Fibroblast of lung (primary cell): ENCODE measurements around the gene CTDSP1. TPM values are rescaled to one million over a fixed set of nuclear protein-coding genes. Genes with fewer than 3 reads are reported as not detected.

Experiments used
- DNase-seq, 2 donors: peaks; one replicate each; pipeline versions ENCODE4 v3.0.0 to v3.0.0-alpha.2; 2010; ENCODE audit warnings: low read depth in 2 of 2
- H2AFZ ChIP-seq: 2 replicates; pipeline ENCODE4 v1.5.1; 2012; ENCODE audit warnings: low read length, control low read depth, inconsistent platforms
- H3K27ac ChIP-seq: 2 replicates; pipeline ENCODE4 v1.5.1; 2011; ENCODE audit warnings: low read length, control low read depth; ENCODE audit not compliant: insufficient read depth
- H3K27me3 ChIP-seq: 2 replicates; pipeline ENCODE4 v1.5.1; 2011; ENCODE audit warnings: mild to moderate bottlenecking, low read length; ENCODE audit not compliant: control insufficient read depth, insufficient read depth
- H3K36me3 ChIP-seq: 2 replicates; pipeline ENCODE4 v1.5.1; 2011; ENCODE audit warnings: low read length; ENCODE audit not compliant: control insufficient read depth, insufficient read depth
- H3K4me1 ChIP-seq: 2 replicates; pipeline ENCODE4 v1.5.1; 2011; ENCODE audit warnings: low read length; ENCODE audit not compliant: control insufficient read depth, insufficient read depth; ENCODE audit errors: extremely low read depth
- H3K4me2 ChIP-seq: 2 replicates; pipeline ENCODE4 v1.5.1; 2011; ENCODE audit warnings: low read length, control low read depth; ENCODE audit not compliant: insufficient read depth; ENCODE audit errors: extremely low read depth
- H3K4me3 ChIP-seq, 4 experiments: fragments of 200-600 bp in 1 of 4; sonication (generic) in 1 of 4; replicated peaks in 1 of 4; 2 replicates each; pipeline ENCODE4 v1.5.1; 2011 to 2016; ENCODE audit warnings: low read length in 4 of 4, low read depth in 3 of 4, mild to moderate bottlenecking in 3 of 4, control low read depth in 2 of 4, inconsistent platforms in 1 of 4, mixed read lengths in 1 of 4; ENCODE audit not compliant: insufficient read depth in 1 of 4; ENCODE audit errors: control extremely low read depth in 1 of 4
- H3K79me2 ChIP-seq: 2 replicates; pipeline ENCODE4 v1.5.1; 2012; ENCODE audit warnings: mild to moderate bottlenecking, low read length, inconsistent platforms; ENCODE audit not compliant: control insufficient read depth, insufficient read depth
- H3K9ac ChIP-seq: 2 replicates; pipeline ENCODE4 v1.5.1; 2011; ENCODE audit warnings: mild to moderate bottlenecking, low read length, control low read depth; ENCODE audit not compliant: insufficient read depth
- H3K9me3 ChIP-seq: 2 replicates; pipeline ENCODE4 v1.5.1; 2012; ENCODE audit warnings: low read depth, low read length; ENCODE audit not compliant: control insufficient read depth, insufficient read depth
- H4K20me1 ChIP-seq: 2 replicates; pipeline ENCODE4 v1.5.1; 2011; ENCODE audit warnings: low read length; ENCODE audit not compliant: control insufficient read depth, insufficient read depth; ENCODE audit errors: extremely low read depth
- EZH2 ChIP-seq: IDR thresholded peaks from 2 replicates; pipeline ENCODE4 v1.5.1; 2012; ENCODE audit warnings: low read length, control low read depth, mild to moderate bottlenecking; ENCODE audit errors: missing control alignments
- polyA plus RNA-seq, 2 donors: library from polyadenylated mRNA; depleted of rRNA in 1 of 2; stranded (reverse) in 1 of 2; unstranded in 1 of 2; fragments of >200 nt; gene quantifications; 2 replicates each; pipeline ENCODE4 v1.2.1, GENCODE V29; 2011 to 2012; ENCODE audit warnings: missing spikeins in 1 of 2
- total RNA-seq: library from RNA; depleted of rRNA; stranded (reverse); fragments of >200 nt; gene quantifications from 2 replicates; pipeline ENCODE4 v1.2.1, GENCODE V29; 2014
- TF ChIP-seq, protein P1 (sequence below), 2 donors: IDR thresholded peaks in 1 of 2; conservative IDR thresholded peaks in 1 of 2; 1 replicate in 1 of 2; 2 replicates in 1 of 2; pipeline ENCODE4 v1.5.1; 2011 to 2012; ENCODE audit warnings: low read length in 2 of 2, control low read depth in 1 of 2, inconsistent platforms in 1 of 2, low read depth in 1 of 2, mild to moderate bottlenecking in 1 of 2

Gene CTDSP1
- total and polyA plus RNA-seq, 2 donors (not counting 1 experiment from before 2014, with no cell fraction given), result 45.4 to 69.6 TPM

- TF ChIP-seq, protein P1, sequence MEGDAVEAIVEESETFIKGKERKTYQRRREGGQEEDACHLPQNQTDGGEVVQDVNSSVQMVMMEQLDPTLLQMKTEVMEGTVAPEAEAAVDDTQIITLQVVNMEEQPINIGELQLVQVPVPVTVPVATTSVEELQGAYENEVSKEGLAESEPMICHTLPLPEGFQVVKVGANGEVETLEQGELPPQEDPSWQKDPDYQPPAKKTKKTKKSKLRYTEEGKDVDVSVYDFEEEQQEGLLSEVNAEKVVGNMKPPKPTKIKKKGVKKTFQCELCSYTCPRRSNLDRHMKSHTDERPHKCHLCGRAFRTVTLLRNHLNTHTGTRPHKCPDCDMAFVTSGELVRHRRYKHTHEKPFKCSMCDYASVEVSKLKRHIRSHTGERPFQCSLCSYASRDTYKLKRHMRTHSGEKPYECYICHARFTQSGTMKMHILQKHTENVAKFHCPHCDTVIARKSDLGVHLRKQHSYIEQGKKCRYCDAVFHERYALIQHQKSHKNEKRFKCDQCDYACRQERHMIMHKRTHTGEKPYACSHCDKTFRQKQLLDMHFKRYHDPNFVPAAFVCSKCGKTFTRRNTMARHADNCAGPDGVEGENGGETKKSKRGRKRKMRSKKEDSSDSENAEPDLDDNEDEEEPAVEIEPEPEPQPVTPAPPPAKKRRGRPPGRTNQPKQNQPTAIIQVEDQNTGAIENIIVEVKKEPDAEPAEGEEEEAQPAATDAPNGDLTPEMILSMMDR (conservative IDR thresholded peaks at IDR 0.05 in 1 of 2, IDR thresholded peaks at IDR 0.05 in 1 of 2; ENCODE audit: low read depth in 1 of 2, low read length in 2 of 2), result no peak
- no peak for TF ChIP-seq EZH2
- H4K20me1 ChIP-seq, result no peaks in the 10 kb centered on the region
- no peak overlapping the region for H3K27ac ChIP-seq
- no peak overlapping the region for H3K9ac ChIP-seq
- no peak overlapping the region for H3K4me3 ChIP-seq
- H3K79me2 ChIP-seq, result no peaks in the 10 kb centered on the region
- no peak overlapping the region for H2AFZ ChIP-seq
- H3K4me2 ChIP-seq, result no peak overlapping the region
- peaks cover 6% of the 10 kb centered on the region for H3K27me3 ChIP-seq
- H3K36me3 ChIP-seq, result no peaks in the 10 kb centered on the region
- peaks cover 2% of the 10 kb centered on the region for H3K4me1 ChIP-seq
- no peaks in the 10 kb centered on the region for H3K9me3 ChIP-seq
- no peak for DNase-seq
These were observed 21.6 kb upstream of the CTDSP1 start for GRCh38 chr2:218378053-218378452.

DNA sequence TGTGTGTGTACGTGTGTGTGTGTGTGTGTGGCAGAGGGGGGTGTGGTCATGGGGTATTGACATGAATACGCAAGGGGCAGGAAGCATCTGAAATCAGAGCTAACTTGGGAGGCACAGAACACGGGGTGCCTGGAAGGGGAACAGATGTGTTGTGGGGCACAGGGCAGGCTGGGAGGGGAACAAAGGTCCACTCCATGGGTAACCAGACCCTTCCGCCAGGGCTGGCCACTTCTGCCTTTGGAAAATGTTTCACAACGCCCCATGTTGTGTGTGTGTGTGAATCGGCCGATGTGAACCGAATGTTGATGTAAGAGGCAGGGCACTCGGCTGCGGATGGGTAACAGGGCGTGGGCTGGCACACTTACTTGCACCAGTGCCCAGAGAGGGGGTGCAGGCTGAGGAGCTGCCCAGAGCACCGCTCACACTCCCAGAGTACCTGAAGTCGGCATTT lies 17.7 kb upstream of the CTDSP1 start, which contains the start of gene SLC11A1:
SLC11A1 (plus strand) TSS at position 358 of the 451 bp plus-strand sequence. CDS start 96 bp downstream, outside the sequence.
- DNase-seq, result no peak
- H3K36me3 ChIP-seq, result no peaks in the 10 kb centered on the region

GRCh38 chr2:218382785-218383184 lies 16.9 kb upstream of the CTDSP1 start:
- peaks cover 5% of the 10 kb centered on the region for H3K4me1 ChIP-seq
- peaks cover 6% of the 10 kb centered on the region for H3K27me3 ChIP-seq
- H2AFZ ChIP-seq, result no peak overlapping the region
- H3K4me2 ChIP-seq, result no peak overlapping the region
- no peaks in the 10 kb centered on the region for H3K79me2 ChIP-seq
- no peaks in the 10 kb centered on the region for H4K20me1 ChIP-seq
- TF ChIP-seq, protein P1 (conservative IDR thresholded peaks at IDR 0.05 in 1 of 2, IDR thresholded peaks at IDR 0.05 in 1 of 2; ENCODE audit: low read depth in 1 of 2, low read length in 2 of 2), result no peak
- no peak for TF ChIP-seq EZH2
- no peaks in the 10 kb centered on the region for H3K9me3 ChIP-seq
- no peaks in the 10 kb centered on the region for H3K36me3 ChIP-seq
- H3K4me3 ChIP-seq, result no peak overlapping the region
- no peak overlapping the region for H3K9ac ChIP-seq
- DNase-seq, result no peak
- no peak overlapping the region for H3K27ac ChIP-seq

More for the DNA sequence above, 17.7 kb upstream of the CTDSP1 start, which contains the start of gene SLC11A1:
- no peaks in the 10 kb centered on the region for H4K20me1 ChIP-seq
- H3K27me3 ChIP-seq, result peaks cover 6% of the 10 kb centered on the region
- H2AFZ ChIP-seq, result no peak within 1 kb of the TSS
- no peaks in the 10 kb centered on the region for H3K79me2 ChIP-seq
- TF ChIP-seq, protein P1 (conservative IDR thresholded peaks at IDR 0.05 in 1 of 2, IDR thresholded peaks at IDR 0.05 in 1 of 2; ENCODE audit: low read depth in 1 of 2, low read length in 2 of 2), result no peak
- no peak for TF ChIP-seq EZH2
- no peak within 1 kb of the TSS for H3K4me3 ChIP-seq
- H3K4me1 ChIP-seq, result no peaks in the 10 kb centered on the region
- H3K4me2 ChIP-seq, result no peak within 1 kb of the TSS
- H3K27ac ChIP-seq, result no peak within 1 kb of the TSS
- H3K9ac ChIP-seq, result no peak within 1 kb of the TSS
- no peaks in the 10 kb centered on the region for H3K9me3 ChIP-seq
